Loucy (cell line): ENCODE data around the gene PTPRN2.

Source experiments
- H2AFZ ChIP-seq: fragments of 200-600 bp; sonication (generic); 2 replicates; pipeline ENCODE4 v1.6.0; 2016; ENCODE audit warnings: antibody characterized with exemption, mild to moderate bottlenecking, low read length, moderate library complexity
- H3F3A ChIP-seq: fragments of 200-600 bp; 2 replicates; pipeline ENCODE4 v1.6.0; 2016; ENCODE audit warnings: antibody characterized with exemption, low read depth, mild to moderate bottlenecking
- H3K27me3 ChIP-seq: fragments of 200-600 bp; sonication (generic); 2 replicates; pipeline ENCODE4 v1.6.1; 2014; ENCODE audit warnings: low read length, mild to moderate bottlenecking; ENCODE audit not compliant: insufficient read depth, poor library complexity, severe bottlenecking
- H3K36me3 ChIP-seq: fragments of 200-600 bp; sonication (generic); 2 replicates; pipeline ENCODE4 v1.6.1; 2016; ENCODE audit warnings: low read length; ENCODE audit not compliant: insufficient read depth
- H3K4me1 ChIP-seq: fragments of 200-600 bp; sonication (generic); 2 replicates; pipeline ENCODE4 v1.5.1; 2014; ENCODE audit warnings: low read length, mild to moderate bottlenecking; ENCODE audit not compliant: insufficient read depth, poor library complexity, severe bottlenecking
- H3K4me2 ChIP-seq: fragments of 200-600 bp; sonication (generic); 2 replicates; pipeline ENCODE4 v1.6.0; 2014; ENCODE audit warnings: antibody characterized with exemption, low read length, low read depth, mild to moderate bottlenecking; ENCODE audit not compliant: poor library complexity, severe bottlenecking
- H3K4me3 ChIP-seq: fragments of 200-600 bp; sonication (generic); 2 replicates; pipeline ENCODE4 v1.5.1; 2014; ENCODE audit warnings: low read length, mild to moderate bottlenecking, mixed read lengths; ENCODE audit not compliant: poor library complexity, severe bottlenecking
- H3K79me2 ChIP-seq: fragments of 200-600 bp; sonication (generic); 2 replicates; pipeline ENCODE4 v1.6.1; 2014; ENCODE audit warnings: low read length; ENCODE audit not compliant: insufficient read depth
- H3K9ac ChIP-seq: fragments of 200-600 bp; sonication (generic); 2 replicates; pipeline ENCODE4 v1.6.0; 2014; ENCODE audit warnings: mild to moderate bottlenecking, low read depth, low read length, moderate library complexity; ENCODE audit not compliant: poor library complexity, severe bottlenecking
- H3K9me2 ChIP-seq: fragments of 200-600 bp; sonication (generic); replicated peaks from 2 replicates; pipeline ENCODE4 v1.6.1; 2016; ENCODE audit warnings: low read depth, low read length, mixed read lengths
- H3K9me3 ChIP-seq: fragments of 200-600 bp; sonication (generic); 2 replicates; pipeline ENCODE4 v1.6.1; 2014; ENCODE audit warnings: mild to moderate bottlenecking, antibody characterized with exemption, low read length, low read depth; ENCODE audit not compliant: insufficient read depth
- H4K20me1 ChIP-seq: fragments of 200-600 bp; sonication (generic); 2 replicates; pipeline ENCODE4 v1.6.0; 2014; ENCODE audit warnings: antibody characterized with exemption, low read length, mild to moderate bottlenecking; ENCODE audit not compliant: insufficient read depth, poor library complexity, severe bottlenecking
- CTCF ChIP-seq: fragments of 200-600 bp; sonication (generic); conservative IDR thresholded peaks from 2 replicates; pipeline ENCODE4 v1.5.1; 2014; ENCODE audit warnings: mild to moderate bottlenecking, antibody characterized with exemption, low read length
- EZH2phosphoT487 ChIP-seq: fragments of 200-600 bp; IDR thresholded peaks from 2 replicates; pipeline ENCODE4 v1.6.1; 2018; ENCODE audit warnings: antibody characterized with exemption, mild to moderate bottlenecking, moderate library complexity, borderline replicate concordance

The PTPRN2 gene

GRCh38 chr7:157801113-157801512 lies 786.5 kb downstream of the PTPRN2 start:
- TF ChIP-seq EZH2phosphoT487 (no peak), CTCF (no peak)
- Histone ChIP-seq H3K36me3 (no peaks in the 10 kb centered on the region), H3K4me1 (no peaks in the 10 kb centered on the region), H3K9ac (no peak overlapping the region), H4K20me1 (no peaks in the 10 kb centered on the region), H3K27me3 (no peaks in the 10 kb centered on the region), H3K9me3 (peaks cover 5% of the 10 kb centered on the region; the same call in 1 of the 2 replicates), H3F3A (no peaks in the 10 kb centered on the region), H2AFZ (no peak overlapping the region), H3K79me2 (no peaks in the 10 kb centered on the region), H3K4me2 (no peak overlapping the region), H3K9me2 (no peaks in the 10 kb centered on the region), H3K4me3 (no peak overlapping the region)

GRCh38 chr7:157800281-157800680 lies 787.3 kb downstream of the PTPRN2 start:
- H3K79me2 ChIP-seq, result no peaks in the 10 kb centered on the region
- H2AFZ ChIP-seq, result no peak overlapping the region
- peaks cover 5% of the 10 kb centered on the region; the same call in 1 of the 2 replicates for H3K9me3 ChIP-seq
- H3K36me3 ChIP-seq, result no peaks in the 10 kb centered on the region
- no peak overlapping the region for H3K4me3 ChIP-seq
- H3K27me3 ChIP-seq, result no peaks in the 10 kb centered on the region
- TF ChIP-seq CTCF (no peak), EZH2phosphoT487 (no peak)
- H3K9me2 ChIP-seq, result no peaks in the 10 kb centered on the region
- no peak overlapping the region for H3K9ac ChIP-seq
- H3K4me1 ChIP-seq, result no peaks in the 10 kb centered on the region
- no peaks in the 10 kb centered on the region for H4K20me1 ChIP-seq
- no peaks in the 10 kb centered on the region for H3F3A ChIP-seq
- H3K4me2 ChIP-seq, result no peak overlapping the region

DNA sequence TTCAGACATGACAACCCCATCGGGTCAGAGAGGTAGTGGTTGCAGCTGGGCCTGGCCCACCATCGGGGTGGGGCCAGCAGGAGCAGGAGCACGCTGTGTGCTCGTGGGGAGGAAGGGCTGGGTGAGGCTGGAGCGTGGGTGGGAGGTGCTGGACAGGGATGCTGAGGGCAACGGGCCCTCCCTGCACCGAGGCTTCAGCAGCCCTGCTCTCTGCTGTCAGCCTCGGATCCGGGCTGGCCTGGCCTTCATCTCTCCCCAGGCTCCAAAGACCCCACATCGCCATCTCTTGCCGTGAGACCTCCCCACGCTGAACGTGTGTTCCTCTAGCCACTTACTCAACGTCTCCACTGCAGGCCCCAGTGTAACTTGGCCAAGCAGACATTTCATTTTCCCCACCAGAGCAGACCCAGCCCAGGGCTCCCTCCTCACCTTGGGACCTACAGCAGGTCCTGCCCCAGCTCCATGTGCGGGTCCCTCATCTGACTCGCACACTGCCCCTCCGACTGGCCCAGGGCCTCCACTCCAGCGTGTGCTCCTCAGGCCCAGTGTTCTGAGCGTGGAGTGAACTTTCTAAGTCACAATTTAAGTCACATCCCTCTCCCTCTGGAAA lies 788.4 kb downstream of the PTPRN2 start:
- no peaks in the 10 kb centered on the region for H3K27me3 ChIP-seq
- H4K20me1 ChIP-seq, result no peaks in the 10 kb centered on the region

More for the DNA sequence above, 788.4 kb downstream of the PTPRN2 start:
- TF ChIP-seq CTCF (no peak), EZH2phosphoT487 (no peak)
- Histone ChIP-seq H3F3A (no peaks in the 10 kb centered on the region), H3K9me2 (no peaks in the 10 kb centered on the region), H3K9me3 (peaks cover 7% of the 10 kb centered on the region; the same call in 1 of the 2 replicates), H3K79me2 (no peaks in the 10 kb centered on the region), H3K4me1 (no peaks in the 10 kb centered on the region), H3K4me3 (no peak overlapping the region), H3K4me2 (no peak overlapping the region), H3K36me3 (no peaks in the 10 kb centered on the region), H2AFZ (no peak overlapping the region), H3K9ac (no peak overlapping the region)
